ENCODE results near the gene BCKDHB.
A peak's percentile ranks its signal among the peaks of the same experiment; 100 is the strongest.
"Not testable (repeated sequence)": the region's sequence is repeated elsewhere in the genome, so short reads cannot be mapped to it uniquely, and the experiment has no call there.

BCKDHB gene

GRCh38 chr6:80106418-80107235 is at the start of gene BCKDHB:
BCKDHB (plus strand) TSS chr6:80106671; CDS start chr6:80106694, 23 bp downstream.
- DNase-seq = peak; percentile 95

- no peak for DNase-seq
Observed at GRCh38 chr6:80060774-80061173, 45.7 kb upstream of the BCKDHB start.

GRCh38 chr6:80068146-80068545 is 38.3 kb upstream of the BCKDHB start:
- not testable (repeated sequence) for DNase-seq

GRCh38 chr6:80070431-80070830 is 36.0 kb upstream of the BCKDHB start:
- DNase-seq = not testable (repeated sequence)

- no peak for DNase-seq
Observed at GRCh38 chr6:80077067-80077466, 29.4 kb upstream of the BCKDHB start.

GRCh38 chr6:80088637-80089036 is 17.8 kb upstream of the BCKDHB start:
- no peak for DNase-seq

GRCh38 chr6:80091506-80091905 is 15.0 kb upstream of the BCKDHB start:
- DNase-seq = no peak

GRCh38 chr6:80094017-80094416 is 12.5 kb upstream of the BCKDHB start:
- DNase-seq = peak; percentile 14

GRCh38 chr6:80095600-80095999 is 10.9 kb upstream of the BCKDHB start:
- no peak for DNase-seq

GRCh38 chr6:80098392-80098791 is 8.1 kb upstream of the BCKDHB start:
- DNase-seq = no peak

GRCh38 chr6:80104520-80104919 is 2.0 kb upstream of the BCKDHB start:
- no peak for DNase-seq

GRCh38 chr6:80105972-80106417 is 476 bp upstream of the BCKDHB start:
- DNase-seq = no peak

GRCh38 chr6:80122576-80122975 is 16.1 kb downstream of the BCKDHB start:
- DNase-seq = not testable (repeated sequence)

- no peak for DNase-seq
Observed at GRCh38 chr6:80126657-80127345, 20.3 kb downstream of the BCKDHB start.

- no peak for DNase-seq
Observed at GRCh38 chr6:80129485-80129884, 23.0 kb downstream of the BCKDHB start.

GRCh38 chr6:80133020-80133419 is 26.5 kb downstream of the BCKDHB start:
- DNase-seq = peak; percentile 38

- no peak for DNase-seq
Observed at GRCh38 chr6:80134065-80134464, 27.6 kb downstream of the BCKDHB start.

GRCh38 chr6:80142586-80142985 is 36.1 kb downstream of the BCKDHB start:
- no peak for DNase-seq

GRCh38 chr6:80143419-80143937 is 37.0 kb downstream of the BCKDHB start:
- DNase-seq = no peak

GRCh38 chr6:80144753-80145315 is 38.4 kb downstream of the BCKDHB start:
- no peak for DNase-seq

GRCh38 chr6:80145509-80145908 is 39.0 kb downstream of the BCKDHB start:
- no peak for DNase-seq

GRCh38 chr6:80145921-80146320 is 39.5 kb downstream of the BCKDHB start:
- no peak for DNase-seq

- no peak for DNase-seq
Observed at GRCh38 chr6:80148220-80148619, 41.7 kb downstream of the BCKDHB start.

- no peak for DNase-seq
Observed at GRCh38 chr6:80151635-80152034, 45.2 kb downstream of the BCKDHB start.
